DOHH2 (cell line): Measurements from ENCODE around the gene RNF130.

Experiments used
- H3F3A ChIP-seq: fragments of 200-600 bp; sonication (generic), shearing (Covaris generic); 2 replicates; pipeline ENCODE4 v1.6.0; 2016; ENCODE audit warnings: antibody characterized with exemption, mild to moderate bottlenecking; ENCODE audit not compliant: control insufficient read depth, insufficient read depth
- H3K27ac ChIP-seq: fragments of 200-600 bp; sonication (generic); 2 replicates; pipeline ENCODE4 v1.5.1; 2014; ENCODE audit warnings: low read depth, mild to moderate bottlenecking, low read length, moderate library complexity
- H3K27me3 ChIP-seq: fragments of 200-600 bp; sonication (generic); 2 replicates; pipeline ENCODE4 v1.6.1; 2014; ENCODE audit warnings: mild to moderate bottlenecking, low read length, mixed read lengths; ENCODE audit not compliant: control insufficient read depth
- H3K36me3 ChIP-seq: fragments of 200-600 bp; sonication (generic); 2 replicates; pipeline ENCODE4 v1.6.1; 2014; ENCODE audit warnings: mild to moderate bottlenecking, low read length, moderate library complexity, mixed read lengths; ENCODE audit not compliant: control insufficient read depth
- H3K4me1 ChIP-seq: fragments of 200-600 bp; sonication (generic); 2 replicates; pipeline ENCODE4 v1.6.1; 2014; ENCODE audit warnings: mild to moderate bottlenecking, low read length, mixed read lengths; ENCODE audit not compliant: control insufficient read depth
- H3K4me2 ChIP-seq: fragments of 200-600 bp; sonication (generic); 2 replicates; pipeline ENCODE4 v1.6.0; 2014; ENCODE audit warnings: mild to moderate bottlenecking, low read length, moderate library complexity
- H3K4me3 ChIP-seq: fragments of 200-600 bp; sonication (generic); 2 replicates; pipeline ENCODE4 v1.5.1; 2014; ENCODE audit warnings: mild to moderate bottlenecking, low read length, mixed read lengths
- H3K79me2 ChIP-seq: fragments of 200-600 bp; sonication (generic); 2 replicates; pipeline ENCODE4 v1.6.1; 2014; ENCODE audit warnings: mild to moderate bottlenecking, low read length, mixed read lengths; ENCODE audit not compliant: control insufficient read depth
- H3K9me2 ChIP-seq: fragments of 200-600 bp; sonication (generic); replicated peaks from 2 replicates; pipeline ENCODE4 v1.6.1; 2014; ENCODE audit warnings: mild to moderate bottlenecking, low read length, mixed read lengths; ENCODE audit not compliant: control insufficient read depth
- H3K9me3 ChIP-seq: fragments of 200-600 bp; sonication (generic); 2 replicates; pipeline ENCODE4 v1.6.1; 2014; ENCODE audit warnings: antibody characterized with exemption, low read length, mixed read lengths; ENCODE audit not compliant: control insufficient read depth, insufficient read depth
- H4K20me1 ChIP-seq: fragments of 200-600 bp; sonication (generic); 2 replicates; pipeline ENCODE4 v1.6.0; 2014; ENCODE audit warnings: low read depth, mild to moderate bottlenecking, antibody characterized with exemption, low read length, moderate library complexity; ENCODE audit not compliant: control insufficient read depth, insufficient read depth
- EZH2phosphoT487 ChIP-seq: fragments of 200-600 bp; sonication (generic); IDR thresholded peaks from 2 replicates; pipeline ENCODE4 v1.6.1; 2017; ENCODE audit warnings: borderline replicate concordance, mild to moderate bottlenecking, antibody characterized with exemption, low read length, moderate library complexity, mixed read lengths
- TF ChIP-seq, protein P1 (sequence below): fragments of 200-600 bp; sonication (generic); IDR thresholded peaks from one replicate; pipeline ENCODE4 v1.5.1; 2014; ENCODE audit warnings: antibody characterized with exemption, mild to moderate bottlenecking, low read depth, low read length; ENCODE audit not compliant: poor library complexity, severe bottlenecking

The RNF130 gene

DNA sequence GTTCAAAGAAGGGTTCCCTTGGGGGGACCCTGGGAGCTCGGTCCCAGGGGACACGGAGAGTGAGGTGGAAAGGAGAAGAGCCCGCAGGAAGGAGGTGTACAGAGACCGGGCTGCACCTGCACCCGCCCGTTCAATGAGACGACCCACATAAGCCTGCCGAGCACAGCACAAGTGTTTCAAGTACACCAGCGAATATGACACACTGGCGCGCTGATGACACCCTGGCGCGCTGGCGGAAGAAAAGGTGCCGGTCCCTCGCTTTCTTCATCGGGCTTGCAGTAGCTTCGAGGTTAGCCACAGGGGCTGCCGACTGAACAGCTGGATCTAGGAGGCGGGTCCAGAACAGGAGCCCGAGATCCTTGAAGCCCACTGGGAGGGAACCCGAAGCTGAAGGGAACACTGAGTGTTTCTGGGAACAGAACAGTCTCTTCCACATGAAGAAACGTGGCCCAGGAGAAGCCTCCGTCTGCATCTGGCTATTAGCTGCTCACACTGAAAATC lies 165.2 kb downstream of the RNF130 start:
- H3K9me2 ChIP-seq: no peaks in the 10 kb centered on the region
- no peaks in the 10 kb centered on the region for H3K27me3 ChIP-seq
- H3K36me3 ChIP-seq: peaks cover 41% of the 10 kb centered on the region
- H3K4me2 ChIP-seq: peak overlapping the region; percentile 89
- TF ChIP-seq, protein P1, sequence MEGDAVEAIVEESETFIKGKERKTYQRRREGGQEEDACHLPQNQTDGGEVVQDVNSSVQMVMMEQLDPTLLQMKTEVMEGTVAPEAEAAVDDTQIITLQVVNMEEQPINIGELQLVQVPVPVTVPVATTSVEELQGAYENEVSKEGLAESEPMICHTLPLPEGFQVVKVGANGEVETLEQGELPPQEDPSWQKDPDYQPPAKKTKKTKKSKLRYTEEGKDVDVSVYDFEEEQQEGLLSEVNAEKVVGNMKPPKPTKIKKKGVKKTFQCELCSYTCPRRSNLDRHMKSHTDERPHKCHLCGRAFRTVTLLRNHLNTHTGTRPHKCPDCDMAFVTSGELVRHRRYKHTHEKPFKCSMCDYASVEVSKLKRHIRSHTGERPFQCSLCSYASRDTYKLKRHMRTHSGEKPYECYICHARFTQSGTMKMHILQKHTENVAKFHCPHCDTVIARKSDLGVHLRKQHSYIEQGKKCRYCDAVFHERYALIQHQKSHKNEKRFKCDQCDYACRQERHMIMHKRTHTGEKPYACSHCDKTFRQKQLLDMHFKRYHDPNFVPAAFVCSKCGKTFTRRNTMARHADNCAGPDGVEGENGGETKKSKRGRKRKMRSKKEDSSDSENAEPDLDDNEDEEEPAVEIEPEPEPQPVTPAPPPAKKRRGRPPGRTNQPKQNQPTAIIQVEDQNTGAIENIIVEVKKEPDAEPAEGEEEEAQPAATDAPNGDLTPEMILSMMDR: no peak
- TF ChIP-seq EZH2phosphoT487: no peak
- H4K20me1 ChIP-seq: peaks cover 7% of the 10 kb centered on the region
- H3K9me3 ChIP-seq: no peaks in the 10 kb centered on the region
- H3F3A ChIP-seq: no peaks in the 10 kb centered on the region
- peaks cover 25% of the 10 kb centered on the region for H3K4me1 ChIP-seq
- peak overlapping the region; percentile 82 for H3K4me3 ChIP-seq
- peaks cover 30% of the 10 kb centered on the region for H3K79me2 ChIP-seq
- H3K27ac ChIP-seq: no peak overlapping the region

DNA sequence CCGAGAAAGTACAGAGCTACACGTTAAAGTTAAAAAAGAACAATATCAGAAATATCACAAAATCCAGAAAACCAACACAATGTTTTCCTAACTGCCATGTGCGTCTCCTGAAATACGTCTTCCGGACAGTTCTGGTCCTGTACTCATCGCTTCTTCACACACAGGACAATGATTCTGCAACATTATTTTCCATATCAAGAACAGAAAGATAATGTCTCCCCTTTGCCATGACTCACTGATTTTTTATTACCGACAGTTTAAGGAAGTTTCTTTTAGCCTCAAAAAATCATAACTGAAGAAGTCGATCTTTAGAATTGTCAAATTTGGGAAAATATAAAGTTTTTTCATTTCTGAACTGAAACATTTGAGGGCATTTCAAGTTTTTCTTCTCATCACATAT lies 166.4 kb downstream of the RNF130 start:
- peaks cover 48% of the 10 kb centered on the region for H3K36me3 ChIP-seq
- no peak overlapping the region for H3K4me2 ChIP-seq
- H3K79me2 ChIP-seq: peaks cover 30% of the 10 kb centered on the region
- no peaks in the 10 kb centered on the region for H3K9me3 ChIP-seq
- H3K27me3 ChIP-seq: no peaks in the 10 kb centered on the region
- peaks cover 7% of the 10 kb centered on the region for H4K20me1 ChIP-seq
- no peaks in the 10 kb centered on the region for H3F3A ChIP-seq
- no peak for TF ChIP-seq EZH2phosphoT487
- TF ChIP-seq, protein P1: no peak
- H3K9me2 ChIP-seq: no peaks in the 10 kb centered on the region
- H3K4me1 ChIP-seq: peaks cover 25% of the 10 kb centered on the region
- no peak overlapping the region for H3K27ac ChIP-seq
- no peak overlapping the region for H3K4me3 ChIP-seq
